Neuronal stem cell (in vitro differentiated cells): ENCODE results near the gene ADAMTS15.

Experiments
- DNase-seq: peaks from one replicate; pipeline ENCODE4 v3.0.0-alpha.2; 2013; ENCODE audit warnings: low spot score
- H2AFZ ChIP-seq: one replicate; pipeline ENCODE4 v1.6.1; 2013; ENCODE audit warnings: mild to moderate bottlenecking, low read length, inconsistent platforms
- H2AK5ac ChIP-seq: 2 replicates; pipeline ENCODE4 v1.6.1; 2013; ENCODE audit warnings: low read depth, mild to moderate bottlenecking, inconsistent platforms, low read length, moderate library complexity, mixed read lengths
- H2BK120ac ChIP-seq: 2 replicates; pipeline ENCODE4 v1.6.1; 2013; ENCODE audit warnings: low read depth, mild to moderate bottlenecking, inconsistent platforms, low read length, moderate library complexity, mixed read lengths
- H2BK12ac ChIP-seq: one replicate; pipeline ENCODE4 v1.6.1; 2013; ENCODE audit warnings: low read length, inconsistent platforms
- H2BK15ac ChIP-seq: 2 replicates; pipeline ENCODE4 v1.6.1; 2013; ENCODE audit warnings: mild to moderate bottlenecking, low read length, inconsistent platforms, mixed read lengths
- H2BK5ac ChIP-seq: one replicate; pipeline ENCODE4 v1.6.1; 2013; ENCODE audit warnings: inconsistent platforms, mild to moderate bottlenecking, low read length, moderate library complexity
- H3K14ac ChIP-seq: one replicate; pipeline ENCODE4 v1.6.1; 2013; ENCODE audit warnings: low read length, inconsistent platforms
- H3K18ac ChIP-seq: 2 replicates; pipeline ENCODE4 v1.6.1; 2013; ENCODE audit warnings: low read length, inconsistent platforms
- H3K23ac ChIP-seq: 2 replicates; pipeline ENCODE4 v1.6.1; 2013; ENCODE audit warnings: low read depth, mild to moderate bottlenecking, mixed read lengths, low read length, inconsistent platforms; ENCODE audit not compliant: poor library complexity
- H3K27ac ChIP-seq: replicated peaks from 3 replicates; pipeline ENCODE4 v1.5.1; 2013; ENCODE audit warnings: low read length, inconsistent platforms
- H3K27me3 ChIP-seq, 3 experiments: 2 replicates each; pipeline ENCODE4 v1.6.1; 2013; ENCODE audit warnings: low read length in 3 of 3, mild to moderate bottlenecking in 2 of 3, inconsistent platforms in 1 of 3, low read depth in 1 of 3, mixed read lengths in 1 of 3, moderate library complexity in 1 of 3; ENCODE audit not compliant: control insufficient read depth in 3 of 3, insufficient read depth in 3 of 3
- H3K36me3 ChIP-seq, 2 donors: replicated peaks in 1 of 2; 2 replicates each; pipeline ENCODE4 v1.6.1; 2013; ENCODE audit warnings: low read length in 2 of 2; ENCODE audit not compliant: control insufficient read depth in 2 of 2, insufficient read depth in 2 of 2
- H3K4ac ChIP-seq: 2 replicates; pipeline ENCODE4 v1.6.1; 2013; ENCODE audit warnings: inconsistent platforms, mild to moderate bottlenecking, low read length, moderate library complexity
- H3K4me1 ChIP-seq, 2 donors: 1 replicate in 1 of 2; 2 replicates in 1 of 2; pipeline ENCODE4 v1.6.1; 2013; ENCODE audit warnings: low read length in 2 of 2, low read depth in 1 of 2; ENCODE audit not compliant: control insufficient read depth in 2 of 2, insufficient read depth in 1 of 2
- H3K4me2 ChIP-seq: one replicate; pipeline ENCODE4 v1.6.1; 2013; ENCODE audit warnings: mild to moderate bottlenecking, low read length, inconsistent platforms; ENCODE audit not compliant: insufficient read depth, poor library complexity, severe bottlenecking
- H3K4me3 ChIP-seq, 2 donors: 2 replicates each; pipeline ENCODE4 v1.5.1; 2013; ENCODE audit warnings: low read length in 2 of 2, mild to moderate bottlenecking in 2 of 2, inconsistent platforms in 1 of 2, moderate library complexity in 1 of 2
- H3K79me1 ChIP-seq: one replicate; pipeline ENCODE4 v1.6.1; 2013; ENCODE audit warnings: low read depth, mild to moderate bottlenecking, inconsistent platforms, low read length, moderate library complexity
- H3K9ac ChIP-seq: one replicate; pipeline ENCODE4 v1.6.1; 2013; ENCODE audit warnings: mild to moderate bottlenecking, low read depth, low read length, inconsistent platforms; ENCODE audit not compliant: poor library complexity
- H3K9me3 ChIP-seq, 2 donors: replicated peaks in 1 of 2; 2 replicates each; pipeline versions ENCODE3 to v1.6.1; 2013; ENCODE audit warnings: low read length in 2 of 2, mild to moderate bottlenecking in 2 of 2, inconsistent platforms in 1 of 2, low read depth in 1 of 2, mixed read lengths in 1 of 2, moderate library complexity in 1 of 2; ENCODE audit not compliant: control insufficient read depth in 2 of 2, insufficient read depth in 1 of 2
- H4K8ac ChIP-seq: one replicate; pipeline ENCODE4 v1.6.1; 2013; ENCODE audit warnings: low read depth, mild to moderate bottlenecking, inconsistent platforms, low read length, moderate library complexity
- H4K91ac ChIP-seq: one replicate; pipeline ENCODE4 v1.6.1; 2013; ENCODE audit warnings: low read length, low read depth, mild to moderate bottlenecking, inconsistent platforms; ENCODE audit not compliant: poor library complexity
- WGBS, 2 donors: extraction: QIAGEN DNeasy Blood & Tissue Kit; methylation state at CpG; one replicate each; pipeline ENCODE4 v1.1.7; 2013; ENCODE audit warnings: missing lambda C conversion rate in 2 of 2, mixed read lengths in 1 of 2; ENCODE audit not compliant: insufficient read length in 2 of 2, insufficient replicate concordance in 1 of 2; ENCODE audit errors: extremely low coverage in 2 of 2; 5-methylcytosine and 5-hydroxymethylcytosine counted together

The ADAMTS15 gene

GRCh38 chr11:130488848-130489584 is 40.6 kb downstream of the ADAMTS15 start:
- no peak overlapping the region for H3K18ac ChIP-seq
- 100% methylated on average over 1 of the region's 5 CpGs; no CpG with 5 or more reads in 1 of the 2 donors for WGBS, 2 donors
- no peak overlapping the region for H2BK12ac ChIP-seq
- no peak overlapping the region for H4K91ac ChIP-seq
- no peak overlapping the region for H3K9ac ChIP-seq
- H2BK15ac ChIP-seq, result no peak overlapping the region
- H3K4me1 ChIP-seq, result peaks cover 0 to 5% of the 10 kb centered on the region in 2 donors
- peaks cover 0 to 1% of the 10 kb centered on the region in 2 donors for H3K9me3 ChIP-seq
- H2AK5ac ChIP-seq, result no peak overlapping the region
- H3K36me3 ChIP-seq, result no peaks in the 10 kb centered on the region
- no peak overlapping the region for H2AFZ ChIP-seq
- H3K4me2 ChIP-seq, result no peak overlapping the region
- no peak overlapping the region for H3K27ac ChIP-seq
- no peaks in the 10 kb centered on the region for H3K79me1 ChIP-seq
- H2BK5ac ChIP-seq, result no peak overlapping the region
- no peaks in the 10 kb centered on the region for H3K27me3 ChIP-seq
- H2BK120ac ChIP-seq, result no peak overlapping the region
- H3K4me3 ChIP-seq, result no peak overlapping the region
- H3K14ac ChIP-seq, result no peak overlapping the region
- no peak overlapping the region for H4K8ac ChIP-seq
- no peak overlapping the region for H3K4ac ChIP-seq
- no peak overlapping the region for H3K23ac ChIP-seq
- DNase-seq, result no peak

- Histone ChIP-seq H3K4me3 (no peak overlapping the region), H3K27me3 (no peaks in the 10 kb centered on the region), H3K14ac (no peak overlapping the region), H4K91ac (no peak overlapping the region), H3K4me2 (no peak overlapping the region), H3K79me1 (no peaks in the 10 kb centered on the region), H3K4me1 (peaks cover 0 to 5% of the 10 kb centered on the region in 2 donors), H2AFZ (no peak overlapping the region), H3K27ac (no peak overlapping the region), H3K9me3 (peaks cover 0 to 1% of the 10 kb centered on the region in 2 donors), H2AK5ac (no peak overlapping the region), H3K4ac (no peak overlapping the region), H3K23ac (no peak overlapping the region), H3K9ac (no peak overlapping the region), H2BK12ac (no peak overlapping the region), H4K8ac (no peak overlapping the region), H2BK120ac (no peak overlapping the region), H3K36me3 (no peaks in the 10 kb centered on the region), H2BK15ac (no peak overlapping the region), H2BK5ac (no peak overlapping the region), H3K18ac (no peak overlapping the region)
- no peak for DNase-seq
- no CpG with 5 or more reads among the region's 12 CpGs for WGBS, 2 donors
Observed at GRCh38 chr11:130489716-130490115, 41.3 kb downstream of the ADAMTS15 start.

GRCh38 chr11:130490682-130491449 is 42.4 kb downstream of the ADAMTS15 start:
- H3K36me3 ChIP-seq, result no peaks in the 10 kb centered on the region

GRCh38 chr11:130498181-130498580 is 49.7 kb downstream of the ADAMTS15 start:
- Histone ChIP-seq H3K9me3 (peaks cover 0 to 2% of the 10 kb centered on the region in 2 donors), H3K4me1 (no peaks in the 10 kb centered on the region), H2BK15ac (no peak overlapping the region), H2BK5ac (no peak overlapping the region), H3K27me3 (no peaks in the 10 kb centered on the region), H3K4me3 (no peak overlapping the region), H3K36me3 (no peaks in the 10 kb centered on the region), H3K14ac (no peak overlapping the region), H3K79me1 (no peaks in the 10 kb centered on the region), H2AFZ (no peak overlapping the region), H4K8ac (no peak overlapping the region), H3K4ac (no peak overlapping the region), H2BK12ac (no peak overlapping the region), H2AK5ac (no peak overlapping the region), H3K4me2 (no peak overlapping the region), H3K9ac (no peak overlapping the region), H3K18ac (no peak overlapping the region), H4K91ac (no peak overlapping the region), H3K23ac (no peak overlapping the region), H2BK120ac (no peak overlapping the region), H3K27ac (no peak overlapping the region)
- no peak for DNase-seq

More at GRCh38 chr11:130490682-130491449, 42.4 kb downstream of the ADAMTS15 start:
- no peak overlapping the region for H2BK120ac ChIP-seq
- H3K27me3 ChIP-seq, result no peaks in the 10 kb centered on the region
- H3K9ac ChIP-seq, result no peak overlapping the region
- no peak overlapping the region for H2BK15ac ChIP-seq
- no peaks in the 10 kb centered on the region for H3K79me1 ChIP-seq
- H3K4ac ChIP-seq, result no peak overlapping the region
- DNase-seq, result no peak
- H3K4me3 ChIP-seq, result no peak overlapping the region
- H3K14ac ChIP-seq, result no peak overlapping the region
- no peak overlapping the region for H2BK12ac ChIP-seq
- H3K18ac ChIP-seq, result no peak overlapping the region
- H3K23ac ChIP-seq, result no peak overlapping the region
- no CpG with 5 or more reads among the region's 7 CpGs for WGBS, 2 donors
- peaks cover 0 to 1% of the 10 kb centered on the region in 2 donors for H3K9me3 ChIP-seq
- H2AFZ ChIP-seq, result no peak overlapping the region
- H2AK5ac ChIP-seq, result no peak overlapping the region
- no peak overlapping the region for H3K4me2 ChIP-seq
- H4K91ac ChIP-seq, result no peak overlapping the region
- peaks cover 0 to 5% of the 10 kb centered on the region in 2 donors for H3K4me1 ChIP-seq
- no peak overlapping the region for H2BK5ac ChIP-seq
- no peak overlapping the region for H4K8ac ChIP-seq
- no peak overlapping the region for H3K27ac ChIP-seq
